HCT116 (cell line): ENCODE results near the gene DIAPH3. TPM values are rescaled to one million over a fixed set of nuclear protein-coding genes. Genes with fewer than 3 reads are reported as not detected.

Experiments used
- ATAC-seq: fragments of 200-7000 bp; cut with Tn5 transposase; 2 replicates; pipeline ENCODE4 v1.9.1; 2020; ENCODE audit warnings: mild to moderate bottlenecking, moderate library complexity
- BruUV-seq: library from RNA; stranded (reverse); fragments of 400-500 nt; replicated peaks from 2 replicates; lab custom pipeline; 2021; lab: Mats Ljungman, UMichigan
- CTCF ChIA-PET: fragments of 300-600 bp; sonication (Branson Sonifier 250); formaldehyde crosslinking; loops from one replicate; lab custom pipeline; 2021; ENCODE audit warnings: antibody characterized with exemption; lab: Charles Lee
- POLR2A ChIA-PET: fragments of 300-600, 350-600 bp; sonication (Branson Sonifier 250); formaldehyde crosslinking; loops from one replicate; lab custom pipeline; 2021; ENCODE audit warnings: antibody characterized with exemption; lab: Charles Lee
- RAD21 ChIA-PET, 2 experiments: fragments of 300-600 bp; sonication (Branson Sonifier 250); formaldehyde crosslinking; loops; one replicate each; lab custom pipeline; 2023; ENCODE audit warnings: low total read pairs in 2 of 2; ENCODE audit not compliant: uncharacterized antibody in 2 of 2, unreplicated experiment in 2 of 2, low non-redundant PET in 1 of 2; lab: Charles Lee
- DNase-seq: peaks from one replicate; pipeline ENCODE4 v3.0.0-alpha.2; 2010; ENCODE audit warnings: low read depth, low spot score
- H2AFZ ChIP-seq: fragments of 200-600 bp; shearing (Covaris generic), sonication (generic); 2 replicates; pipeline ENCODE4 v1.6.1; 2017; ENCODE audit warnings: low read depth, mixed run types, mixed read lengths, antibody characterized with exemption, low read length; ENCODE audit not compliant: poor library complexity, severe bottlenecking
- H3K27ac ChIP-seq: 2 replicates; pipeline ENCODE4 v1.5.1; 2012; ENCODE audit warnings: low read depth, low read length
- H3K27me3 ChIP-seq: fragments of 200-600 bp; sonication (generic); 2 replicates; pipeline ENCODE4 v1.6.1; 2016; ENCODE audit warnings: mixed run types, low read length, mixed read lengths; ENCODE audit not compliant: insufficient read depth
- H3K36me3 ChIP-seq, 2 experiments: fragments of 200-500 bp in 1 of 2; fragments of 200-600 bp in 1 of 2; sonication (Bioruptor generic) in 1 of 2; sonication (generic) in 1 of 2; 2 replicates each; pipeline versions ENCODE4 v1.5.1 to v1.6.1; 2014 to 2016; ENCODE audit warnings: low read length in 2 of 2, inconsistent platforms in 1 of 2, mixed read lengths in 1 of 2, mixed run types in 1 of 2; ENCODE audit not compliant: insufficient read depth in 2 of 2, control insufficient read depth in 1 of 2
- H3K4me1 ChIP-seq, 2 experiments: fragments of 200-600 bp in 1 of 2; sonication (generic) in 1 of 2; 2 replicates each; pipeline versions ENCODE4 v1.5.1 to v1.6.1; 2012 to 2017; ENCODE audit warnings: low read length in 2 of 2, inconsistent platforms in 1 of 2, mild to moderate bottlenecking in 1 of 2, mixed read lengths in 1 of 2, mixed run types in 1 of 2, moderate library complexity in 1 of 2; ENCODE audit not compliant: insufficient read depth in 2 of 2, control insufficient read depth in 1 of 2
- H3K4me2 ChIP-seq: fragments of 200-600 bp; sonication (generic); 2 replicates; pipeline ENCODE4 v1.6.1; 2017; ENCODE audit warnings: mixed run types, low read length, mixed read lengths
- H3K4me3 ChIP-seq, 2 experiments: fragments of 200-600 bp in 1 of 2; sonication (generic) in 1 of 2; replicated peaks in 1 of 2; 2 replicates each; pipeline ENCODE4 v1.5.1; 2011 to 2016; ENCODE audit warnings: low read length in 2 of 2, control low read depth in 1 of 2, low read depth in 1 of 2, mild to moderate bottlenecking in 1 of 2, mixed read lengths in 1 of 2, mixed run types in 1 of 2
- H3K79me2 ChIP-seq: fragments of 200-600 bp; sonication (generic); 2 replicates; pipeline ENCODE4 v1.6.1; 2017; ENCODE audit warnings: mild to moderate bottlenecking, mixed run types, low read length, moderate library complexity, mixed read lengths; ENCODE audit not compliant: insufficient read depth
- H3K9ac ChIP-seq: fragments of 200-600 bp; sonication (generic); 2 replicates; pipeline ENCODE4 v1.6.1; 2016; ENCODE audit warnings: low read length, mixed read lengths
- H3K9me2 ChIP-seq: fragments of 200-600 bp; sonication (generic), shearing (Covaris generic); 2 replicates; pipeline ENCODE4 v1.6.1; 2017; ENCODE audit warnings: mixed run types, mild to moderate bottlenecking, moderate library complexity; ENCODE audit not compliant: insufficient read depth
- H3K9me3 ChIP-seq, 2 experiments: fragments of 200-500 bp in 1 of 2; fragments of 200-600 bp in 1 of 2; sonication (Bioruptor generic) in 1 of 2; sonication (generic) in 1 of 2; 2 replicates each; pipeline ENCODE4 v1.6.1; 2014 to 2017; ENCODE audit warnings: low read length in 2 of 2, mixed read lengths in 2 of 2, inconsistent platforms in 1 of 2, low read depth in 1 of 2, mild to moderate bottlenecking in 1 of 2, mixed run types in 1 of 2, moderate library complexity in 1 of 2; ENCODE audit not compliant: control insufficient read depth in 1 of 2, insufficient read depth in 1 of 2
- H4K20me1 ChIP-seq: fragments of 200-600 bp; sonication (generic), shearing (Covaris generic); 2 replicates; pipeline ENCODE4 v1.6.1; 2017; ENCODE audit warnings: mixed run types, mild to moderate bottlenecking, moderate library complexity; ENCODE audit not compliant: insufficient read depth
- ATF3 ChIP-seq: IDR thresholded peaks from 2 replicates; pipeline ENCODE4 v1.6.1; 2012
- CEBPB ChIP-seq: IDR thresholded peaks from 2 replicates; pipeline ENCODE4 v1.6.1; 2012; ENCODE audit warnings: low read depth
- CTCF ChIP-seq, 3 experiments: fragments of 200-600 bp in 1 of 3; sonication (generic) in 1 of 3; IDR thresholded peaks in 2 of 3; conservative IDR thresholded peaks in 1 of 3; 2 replicates each; pipeline ENCODE4 v1.5.1; 2012 to 2017; ENCODE audit warnings: low read depth in 2 of 3, low read length in 2 of 3, antibody characterized with exemption in 1 of 3, borderline replicate concordance in 1 of 3, control low read depth in 1 of 3, mild to moderate bottlenecking in 1 of 3, mixed read lengths in 1 of 3, mixed run types in 1 of 3, moderate library complexity in 1 of 3; ENCODE audit not compliant: insufficient read depth in 1 of 3
- EGR1 ChIP-seq: IDR thresholded peaks from 2 replicates; pipeline ENCODE4 v1.6.1; 2012; ENCODE audit warnings: low read depth
- EZH2 ChIP-seq: fragments of 200-600 bp; sonication (generic); IDR thresholded peaks from 2 replicates; pipeline ENCODE4 v1.6.1; 2017; ENCODE audit warnings: antibody characterized with exemption, mixed run types
- JUND ChIP-seq: IDR thresholded peaks from 2 replicates; pipeline ENCODE4 v1.6.1; 2012
- POLR2A ChIP-seq: IDR thresholded peaks from 2 replicates; pipeline ENCODE4 v1.7.0; 2011; ENCODE audit warnings: borderline replicate concordance; ENCODE audit not compliant: insufficient read depth, insufficient read length; ENCODE audit errors: extremely low read depth
- RAD21 ChIP-seq: IDR thresholded peaks from 2 replicates; pipeline ENCODE4 v1.6.1; 2012; ENCODE audit warnings: low read depth, mild to moderate bottlenecking
- REST ChIP-seq: IDR thresholded peaks from 2 replicates; pipeline ENCODE4 v1.6.1; 2012; ENCODE audit warnings: low read depth
- SP1 ChIP-seq: IDR thresholded peaks from 2 replicates; pipeline ENCODE4 v1.6.1; 2012; ENCODE audit warnings: low read depth
- SRF ChIP-seq: IDR thresholded peaks from 2 replicates; pipeline ENCODE4 v1.6.1; 2012; ENCODE audit warnings: low read depth
- TCF7L2 ChIP-seq: IDR thresholded peaks from 2 replicates; pipeline ENCODE4 v1.7.0; 2011; ENCODE audit warnings: borderline replicate concordance, inconsistent platforms; ENCODE audit not compliant: insufficient read depth, insufficient read length; ENCODE audit errors: extremely low read depth
- YY1 ChIP-seq: IDR thresholded peaks from 2 replicates; pipeline ENCODE4 v1.6.1; 2011; ENCODE audit warnings: low read length, low read depth, moderate library complexity, mild to moderate bottlenecking; ENCODE audit not compliant: insufficient replicate concordance; ENCODE audit errors: extremely low read depth
- ZFX ChIP-seq: fragments of 450-650 bp; IDR thresholded peaks from 2 replicates; pipeline ENCODE4 v1.6.1; 2017
- ZNF274 ChIP-seq: fragments of 200-500 bp; sonication (Bioruptor generic); IDR thresholded peaks from 2 replicates; pipeline ENCODE4 v1.6.1; 2014; ENCODE audit warnings: mild to moderate bottlenecking, low read depth, low read length, inconsistent platforms
- intact Hi-C: fragments of 100-400 bp; cut with micrococcal nuclease; formaldehyde crosslinking; loops from 2 replicates; pipeline ENCODE4 v1.10.0; 2022
- total RNA-seq: library from RNA; stranded (reverse); gene quantifications from one replicate; pipeline ENCODE4 v1.2.1, GENCODE V29; 2021; ENCODE audit not compliant: unreplicated experiment
- TF ChIP-seq, protein P1 (sequence below): IDR thresholded peaks from 2 replicates; pipeline ENCODE4 v1.6.1; 2011; ENCODE audit warnings: mild to moderate bottlenecking, low read length, moderate library complexity; ENCODE audit not compliant: insufficient replicate concordance; ENCODE audit errors: extremely low read depth

Gene DIAPH3
- total RNA-seq, 1 experiment from 2014 or later, result 22.8 TPM

DNA sequence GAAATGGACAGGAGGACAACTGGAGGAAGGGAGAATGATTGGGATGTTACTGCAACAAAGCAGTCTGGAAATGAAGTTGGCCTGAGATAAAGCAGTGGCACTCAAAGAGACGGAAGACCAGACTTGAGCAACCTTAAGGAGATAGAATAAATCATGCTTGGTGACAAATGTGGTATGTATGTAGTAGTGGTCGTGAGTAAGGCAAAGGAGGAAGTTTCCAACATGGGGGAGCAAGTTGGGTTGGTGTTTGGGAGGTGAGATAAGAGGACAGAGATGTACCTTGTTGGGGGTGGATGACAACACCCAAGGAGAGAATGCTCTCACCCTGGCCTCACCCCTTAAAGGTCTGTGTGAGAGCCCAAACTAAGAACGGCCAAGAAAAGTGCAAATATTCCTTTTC, 420.5 kb downstream of the DIAPH3 start:
- ATAC-seq, result no peak
- Histone ChIP-seq H3K27me3 (no peaks in the 10 kb centered on the region), H3K4me1 (no peaks in the 10 kb centered on the region), H3K36me3 (no peaks in the 10 kb centered on the region), H3K27ac (no peak overlapping the region), H3K4me3 (no peak overlapping the region), H3K4me2 (no peak overlapping the region), H3K9me2 (no peaks in the 10 kb centered on the region), H4K20me1 (no peaks in the 10 kb centered on the region), H3K79me2 (no peaks in the 10 kb centered on the region), H2AFZ (no peak overlapping the region), H3K9me3 (no peaks in the 10 kb centered on the region), H3K9ac (no peak overlapping the region)
- BruUV-seq, result no TSS peak
- ChIA-PET RAD21 (no interaction called here), POLR2A (no interaction called here), CTCF (no interaction called here)
- no peak for TF ChIP-seq RAD21
- no peak for TF ChIP-seq POLR2A
- no peak for TF ChIP-seq ZNF274
- no peak for TF ChIP-seq JUND
- no peak for TF ChIP-seq SRF
- TF ChIP-seq ATF3, result no peak
- TF ChIP-seq CTCF (IDR thresholded peaks at IDR 0.05 in 2 of 3, conservative IDR thresholded peaks at IDR 0.05 in 1 of 3; ENCODE audit: borderline replicate concordance in 1 of 3, insufficient read depth in 1 of 3, low read depth in 2 of 3, low read length in 2 of 3), result no peak
- no peak for TF ChIP-seq EZH2
- TF ChIP-seq SP1, result no peak
- no peak for TF ChIP-seq YY1
- TF ChIP-seq TCF7L2, result no peak
- TF ChIP-seq, protein P1, sequence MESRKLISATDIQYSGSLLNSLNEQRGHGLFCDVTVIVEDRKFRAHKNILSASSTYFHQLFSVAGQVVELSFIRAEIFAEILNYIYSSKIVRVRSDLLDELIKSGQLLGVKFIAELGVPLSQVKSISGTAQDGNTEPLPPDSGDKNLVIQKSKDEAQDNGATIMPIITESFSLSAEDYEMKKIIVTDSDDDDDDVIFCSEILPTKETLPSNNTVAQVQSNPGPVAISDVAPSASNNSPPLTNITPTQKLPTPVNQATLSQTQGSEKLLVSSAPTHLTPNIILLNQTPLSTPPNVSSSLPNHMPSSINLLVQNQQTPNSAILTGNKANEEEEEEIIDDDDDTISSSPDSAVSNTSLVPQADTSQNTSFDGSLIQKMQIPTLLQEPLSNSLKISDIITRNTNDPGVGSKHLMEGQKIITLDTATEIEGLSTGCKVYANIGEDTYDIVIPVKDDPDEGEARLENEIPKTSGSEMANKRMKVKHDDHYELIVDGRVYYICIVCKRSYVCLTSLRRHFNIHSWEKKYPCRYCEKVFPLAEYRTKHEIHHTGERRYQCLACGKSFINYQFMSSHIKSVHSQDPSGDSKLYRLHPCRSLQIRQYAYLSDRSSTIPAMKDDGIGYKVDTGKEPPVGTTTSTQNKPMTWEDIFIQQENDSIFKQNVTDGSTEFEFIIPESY, result no peak
- no peak for TF ChIP-seq CEBPB
- no peak for TF ChIP-seq ZFX
- no peak for TF ChIP-seq REST
- TF ChIP-seq EGR1, result no peak
- DNase-seq, result no peak
- intact Hi-C loops, result no loop called here
